ENCODE results near the gene L3MBTL4. TPM values are rescaled to one million over a fixed set of nuclear protein-coding genes. Genes with fewer than 3 reads are reported as not detected.
"Not testable (repeated sequence)": the region's sequence is repeated elsewhere in the genome, so short reads cannot be mapped to it uniquely, and the experiment has no call there.

L3MBTL4 gene
- total RNA-seq, 1 donor from 2014 or later = 0.56 TPM

- TF ChIP-seq, protein P1, sequence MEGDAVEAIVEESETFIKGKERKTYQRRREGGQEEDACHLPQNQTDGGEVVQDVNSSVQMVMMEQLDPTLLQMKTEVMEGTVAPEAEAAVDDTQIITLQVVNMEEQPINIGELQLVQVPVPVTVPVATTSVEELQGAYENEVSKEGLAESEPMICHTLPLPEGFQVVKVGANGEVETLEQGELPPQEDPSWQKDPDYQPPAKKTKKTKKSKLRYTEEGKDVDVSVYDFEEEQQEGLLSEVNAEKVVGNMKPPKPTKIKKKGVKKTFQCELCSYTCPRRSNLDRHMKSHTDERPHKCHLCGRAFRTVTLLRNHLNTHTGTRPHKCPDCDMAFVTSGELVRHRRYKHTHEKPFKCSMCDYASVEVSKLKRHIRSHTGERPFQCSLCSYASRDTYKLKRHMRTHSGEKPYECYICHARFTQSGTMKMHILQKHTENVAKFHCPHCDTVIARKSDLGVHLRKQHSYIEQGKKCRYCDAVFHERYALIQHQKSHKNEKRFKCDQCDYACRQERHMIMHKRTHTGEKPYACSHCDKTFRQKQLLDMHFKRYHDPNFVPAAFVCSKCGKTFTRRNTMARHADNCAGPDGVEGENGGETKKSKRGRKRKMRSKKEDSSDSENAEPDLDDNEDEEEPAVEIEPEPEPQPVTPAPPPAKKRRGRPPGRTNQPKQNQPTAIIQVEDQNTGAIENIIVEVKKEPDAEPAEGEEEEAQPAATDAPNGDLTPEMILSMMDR (IDR thresholded peaks at IDR 0.05; ENCODE audit: unreplicated experiment) = no peak
- Mint-ChIP-seq H3K4me1 (ENCODE audit: unreplicated experiment) (peaks cover 8% of the 10 kb centered on the region), H3K9me3 (ENCODE audit: unreplicated experiment) (no peaks in the 10 kb centered on the region), H3K27me3 (ENCODE audit: unreplicated experiment) (no peaks in the 10 kb centered on the region), H3K27ac (ENCODE audit: unreplicated experiment) (no peak overlapping the region), H3K36me3 (ENCODE audit: low read depth, unreplicated experiment) (no peaks in the 10 kb centered on the region), H3K4me3 (ENCODE audit: unreplicated experiment) (no peak overlapping the region)
- no peak for DNase-seq (ENCODE audit: low spot score)
Observed at GRCh38 chr18:6273423-6273822, 141.3 kb downstream of the L3MBTL4 start.

DNA sequence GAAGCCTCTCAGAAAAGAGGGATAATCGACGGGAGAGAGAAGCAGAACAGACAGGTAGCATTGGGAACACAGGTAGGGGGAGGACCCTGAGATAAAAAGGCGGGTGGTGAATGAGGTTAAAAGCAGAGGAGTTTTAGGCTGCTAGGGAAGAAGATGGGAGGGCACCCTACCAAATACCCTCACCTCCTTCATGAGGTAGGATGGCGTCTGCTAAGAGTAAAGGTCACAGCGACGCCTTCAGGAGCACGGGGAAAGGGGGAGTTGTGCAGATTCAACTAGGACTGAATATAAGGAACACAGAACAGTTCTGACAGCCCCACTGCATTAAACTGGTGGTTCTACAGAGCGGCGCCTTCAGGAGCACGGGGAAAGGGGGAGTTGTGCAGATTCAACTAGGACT lies 142.6 kb downstream of the L3MBTL4 start:
- DNase-seq (ENCODE audit: low spot score); H3K4me1 Mint-ChIP-seq (ENCODE audit: unreplicated experiment); H3K27me3 Mint-ChIP-seq (ENCODE audit: unreplicated experiment); H3K9me3 Mint-ChIP-seq (ENCODE audit: unreplicated experiment); H3K4me3 Mint-ChIP-seq (ENCODE audit: unreplicated experiment); H3K36me3 Mint-ChIP-seq (ENCODE audit: low read depth, unreplicated experiment): not testable (repeated sequence)
- H3K27ac Mint-ChIP-seq (ENCODE audit: unreplicated experiment) = peak overlapping the region; percentile 12

GRCh38 chr18:6271585-6271984 lies 143.1 kb downstream of the L3MBTL4 start:
- Mint-ChIP-seq H3K27me3 (ENCODE audit: unreplicated experiment) (no peaks in the 10 kb centered on the region), H3K9me3 (ENCODE audit: unreplicated experiment) (no peaks in the 10 kb centered on the region), H3K27ac (ENCODE audit: unreplicated experiment) (no peak overlapping the region), H3K4me3 (ENCODE audit: unreplicated experiment) (no peak overlapping the region), H3K4me1 (ENCODE audit: unreplicated experiment) (peaks cover 8% of the 10 kb centered on the region), H3K36me3 (ENCODE audit: low read depth, unreplicated experiment) (no peaks in the 10 kb centered on the region)
- no peak for DNase-seq (ENCODE audit: low spot score)
- TF ChIP-seq, protein P1 (IDR thresholded peaks at IDR 0.05; ENCODE audit: unreplicated experiment) = no peak

DNA sequence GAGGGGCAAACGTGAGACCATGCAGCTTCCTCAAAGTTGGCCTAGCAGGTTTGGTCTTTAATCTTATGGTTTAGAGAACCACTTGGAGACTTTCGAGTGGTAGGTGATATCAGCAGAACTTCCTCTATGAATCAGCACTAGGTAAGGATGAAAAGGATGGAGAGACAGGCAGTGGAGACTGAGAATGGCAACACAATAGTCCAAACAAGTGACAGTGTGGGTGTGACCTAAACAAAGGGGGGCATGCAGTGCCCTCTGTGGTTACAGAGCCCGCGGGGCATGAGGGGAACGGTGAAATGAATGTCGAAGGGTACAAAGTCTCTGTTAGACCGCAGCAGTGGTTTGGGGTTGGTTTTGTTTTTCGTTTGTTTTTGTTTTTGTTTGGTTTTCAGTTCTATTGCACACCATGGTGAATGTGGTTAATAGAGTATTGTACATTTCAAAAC lies 143.9 kb downstream of the L3MBTL4 start:
- TF ChIP-seq, protein P1 (IDR thresholded peaks at IDR 0.05; ENCODE audit: unreplicated experiment) = no peak
- Mint-ChIP-seq H3K27me3 (ENCODE audit: unreplicated experiment) (no peaks in the 10 kb centered on the region), H3K9me3 (ENCODE audit: unreplicated experiment) (no peaks in the 10 kb centered on the region), H3K27ac (ENCODE audit: unreplicated experiment) (no peak overlapping the region), H3K36me3 (ENCODE audit: low read depth, unreplicated experiment) (no peaks in the 10 kb centered on the region), H3K4me3 (ENCODE audit: unreplicated experiment) (no peak overlapping the region), H3K4me1 (ENCODE audit: unreplicated experiment) (peaks cover 8% of the 10 kb centered on the region)
- no peak for DNase-seq (ENCODE audit: low spot score)

GRCh38 chr18:6269660-6270332 lies 144.9 kb downstream of the L3MBTL4 start:
- TF ChIP-seq, protein P1 (IDR thresholded peaks at IDR 0.05; ENCODE audit: unreplicated experiment) = no peak
- no peak overlapping the region for H3K4me3 Mint-ChIP-seq (ENCODE audit: unreplicated experiment)
- peaks cover 8% of the 10 kb centered on the region for H3K4me1 Mint-ChIP-seq (ENCODE audit: unreplicated experiment)
- no peaks in the 10 kb centered on the region for H3K36me3 Mint-ChIP-seq (ENCODE audit: low read depth, unreplicated experiment)
- no peak overlapping the region for H3K27ac Mint-ChIP-seq (ENCODE audit: unreplicated experiment)
- no peaks in the 10 kb centered on the region for H3K27me3 Mint-ChIP-seq (ENCODE audit: unreplicated experiment)
- no peak for DNase-seq (ENCODE audit: low spot score)
- H3K9me3 Mint-ChIP-seq (ENCODE audit: unreplicated experiment) = no peaks in the 10 kb centered on the region
